GM19455 (cell line): ENCODE data around the gene BIRC3.
"Not testable (repeated sequence)": the region's sequence is repeated elsewhere in the genome, so short reads cannot be mapped to it uniquely, and the experiment has no call there.

ENCODE experiments used
- ATAC-seq: cut with Tn5 transposase; IDR thresholded peaks from one replicate; pipeline ENCODE4 v1.9.1; 2021; ENCODE audit not compliant: unreplicated experiment

Gene BIRC3

GRCh38 chr11:102368472-102368871 lies 51.2 kb downstream of the BIRC3 start:
- ATAC-seq: peak; percentile 100

- ATAC-seq: not testable (repeated sequence)
Measured at GRCh38 chr11:102374633-102375424, 57.5 kb downstream of the BIRC3 start.

- ATAC-seq: no peak
Measured at GRCh38 chr11:102375720-102376399, 58.6 kb downstream of the BIRC3 start.

GRCh38 chr11:102377891-102378290 lies 60.6 kb downstream of the BIRC3 start:
- no peak for ATAC-seq

GRCh38 chr11:102378818-102379217 lies 61.5 kb downstream of the BIRC3 start:
- ATAC-seq: no peak

- no peak for ATAC-seq
Measured at GRCh38 chr11:102382384-102382783, 65.1 kb downstream of the BIRC3 start.

- ATAC-seq: no peak
Measured at GRCh38 chr11:102383839-102384238, 66.6 kb downstream of the BIRC3 start.

GRCh38 chr11:102384419-102385079 lies 67.3 kb downstream of the BIRC3 start:
- no peak for ATAC-seq

- no peak for ATAC-seq
Measured at GRCh38 chr11:102385085-102386007, 68.1 kb downstream of the BIRC3 start.

- no peak for ATAC-seq
Measured at GRCh38 chr11:102386136-102386734, 69.0 kb downstream of the BIRC3 start.

GRCh38 chr11:102387043-102387781 lies 69.9 kb downstream of the BIRC3 start:
- ATAC-seq: no peak
